Measurements from ENCODE around the gene ZFYVE27. TPM values are rescaled to one million over a fixed set of nuclear protein-coding genes. Genes with fewer than 3 reads are reported as not detected.

ZFYVE27 gene
- total and polyA plus RNA-seq, 2 donors (not counting 3 experiments of a cell fraction or from before 2014, with no cell fraction given): 16.3 to 24.2 TPM

GRCh38 chr10:97779975-97780374, 43.0 kb downstream of the ZFYVE27 start:
- Histone ChIP-seq H2AFZ (ENCODE audit: low read depth, low read length) (no peak overlapping the region), H3K4me2 (ENCODE audit: insufficient read depth, low read length) (no peak overlapping the region), H3K9me3 (replicated peaks; ENCODE audit: control insufficient read depth, insufficient read depth, low read length) (no peaks in the 10 kb centered on the region), H3K4me1 (ENCODE audit: control insufficient read depth, extremely low read depth, insufficient read depth, low read length) (peaks cover 4% of the 10 kb centered on the region), H3K9ac (replicated peaks; ENCODE audit: extremely low read depth, insufficient read depth, low read length) (no peak overlapping the region), H3K79me2 (ENCODE audit: control insufficient read depth, insufficient read depth, low read length) (no peaks in the 10 kb centered on the region), H3K36me3 (ENCODE audit: control insufficient read depth in 2 of 2, extremely low read depth in 1 of 2, insufficient read depth in 2 of 2, low read length in 2 of 2) (no peaks in the 10 kb centered on the region), H3K27ac (ENCODE audit: insufficient read depth, low read depth, low read length) (no peak overlapping the region), H3K9me1 (replicated peaks; ENCODE audit: control insufficient read depth, extremely low read depth, insufficient read depth, low read length) (no peaks in the 10 kb centered on the region), H3K4me3 (replicated peaks in 1 of 3; ENCODE audit: insufficient read depth in 1 of 3, low read depth in 1 of 3, low read length in 3 of 3) (no peak overlapping the region), H4K20me1 (replicated peaks; ENCODE audit: control insufficient read depth, extremely low read depth, insufficient read depth, low read length) (no peaks in the 10 kb centered on the region), H3K27me3 (ENCODE audit: control insufficient read depth in 2 of 2, insufficient read depth in 2 of 2, low read length in 2 of 2) (peaks cover 2 to 3% of the 10 kb centered on the region in 2 experiments)
- dilution Hi-C loops (cut with MboI; ENCODE audit: extremely low pct_ligation_motif_present, low sequenced_read_pairs): no loop called here
- FAIRE-seq: no peak
- intact Hi-C loops (cut with micrococcal nuclease): no loop called here
- CTCF ChIA-PET: no interaction called here
- POLR2A ChIA-PET: no interaction called here
- DNase-seq (ENCODE audit: low read depth, low spot score): no peak
- no peak for TF ChIP-seq MYC (IDR thresholded peaks at IDR 0.05; ENCODE audit: low read depth, low read length)
- no peak for TF ChIP-seq EZH2 (IDR thresholded peaks at IDR 0.05; ENCODE audit: borderline replicate concordance, low read depth, low read length, severe bottlenecking)
- no peak for TF ChIP-seq MAX (IDR thresholded peaks at IDR 0.05; ENCODE audit: insufficient read depth, insufficient read length)
- TF ChIP-seq GATA2 (IDR thresholded peaks at IDR 0.05; ENCODE audit: insufficient read depth, insufficient read length, low read depth, low read length): no peak
- TF ChIP-seq CTCF (IDR thresholded peaks at IDR 0.05; ENCODE audit: extremely low read depth in 1 of 2, insufficient read depth in 1 of 2, low read depth in 1 of 2, low read length in 2 of 2): no peak
- no peak for TF ChIP-seq FOS (IDR thresholded peaks at IDR 0.05; ENCODE audit: borderline replicate concordance, insufficient read depth, low read length)
- no peak for TF ChIP-seq JUN (IDR thresholded peaks at IDR 0.05; ENCODE audit: borderline replicate concordance, insufficient read depth, insufficient read length, low read depth)
- BruUV-seq (replicated peaks): no TSS peak
